Activated CD4-positive, alpha-beta memory T cell treated with anti-CD3 and anti-CD28 coated beads, Interleukin-2, amount 10 ng/mL, durations not matched to agents 7 days and 5 days (primary cell): ENCODE measurements around the gene ALAD. TPM values are rescaled to one million over a fixed set of nuclear protein-coding genes. Genes with fewer than 3 reads are reported as not detected.
"Not testable (repeated sequence)": the region's sequence is repeated elsewhere in the genome, so short reads cannot be mapped to it uniquely, and the experiment has no call there.

ENCODE experiments used
- CTCF ChIA-PET: fragments of 350-600 bp; sonication (Branson Sonifier 250); formaldehyde crosslinking; loops from one replicate; lab custom pipeline; 2021; ENCODE audit warnings: antibody characterized with exemption, inconsistent platforms; lab: Charles Lee
- POLR2A ChIA-PET: fragments of 350-600 bp; sonication (Branson Sonifier 250); formaldehyde crosslinking; loops from one replicate; lab custom pipeline; 2021; ENCODE audit warnings: antibody characterized with exemption; lab: Charles Lee
- DNase-seq: peaks from one replicate; pipeline ENCODE4 v3.0.0-alpha.2; 2020
- H3K27ac Mint-ChIP-seq: one replicate; pipeline ENCODE4 v1.8.0; 2021; ENCODE audit warnings: mild to moderate bottlenecking, mixed read lengths
- H3K27me3 Mint-ChIP-seq: one replicate; pipeline ENCODE4 v1.8.0; 2021; ENCODE audit warnings: mixed read lengths
- H3K36me3 Mint-ChIP-seq: one replicate; pipeline ENCODE4 v1.8.0; 2021; ENCODE audit warnings: low read depth, mixed read lengths
- H3K4me1 Mint-ChIP-seq: one replicate; pipeline ENCODE4 v1.8.0; 2021; ENCODE audit warnings: mixed read lengths
- H3K4me3 Mint-ChIP-seq: one replicate; pipeline ENCODE4 v1.8.0; 2021; ENCODE audit warnings: mild to moderate bottlenecking, mixed read lengths
- H3K9me3 Mint-ChIP-seq: one replicate; pipeline ENCODE4 v1.8.0; 2021; ENCODE audit warnings: mixed read lengths
- total RNA-seq, 2 experiments: library from RNA; stranded (reverse); gene quantifications; one replicate each; pipeline ENCODE4 v1.2.3, GENCODE V29; 2021

The ALAD gene
- total RNA-seq, 2 experiments from 2014 or later, result 25.1 to 29.0 TPM

- Mint-ChIP-seq H3K9me3 (no peaks in the 10 kb centered on the region), H3K4me3 (no peak overlapping the region), H3K27me3 (no peaks in the 10 kb centered on the region), H3K36me3 (no peaks in the 10 kb centered on the region), H3K4me1 (no peaks in the 10 kb centered on the region), H3K27ac (no peak overlapping the region)
- POLR2A ChIA-PET, result no interaction called here
- DNase-seq, result no peak
- CTCF ChIA-PET, result interaction anchor here (1.0 kb wide), 1 partner anchor 173 kb away, joined by 3 read pairs; no protein-coding TSS in a partner anchor
Observed at GRCh38 chr9:113417370-113417769, 16.3 kb upstream of the ALAD start.

DNA sequence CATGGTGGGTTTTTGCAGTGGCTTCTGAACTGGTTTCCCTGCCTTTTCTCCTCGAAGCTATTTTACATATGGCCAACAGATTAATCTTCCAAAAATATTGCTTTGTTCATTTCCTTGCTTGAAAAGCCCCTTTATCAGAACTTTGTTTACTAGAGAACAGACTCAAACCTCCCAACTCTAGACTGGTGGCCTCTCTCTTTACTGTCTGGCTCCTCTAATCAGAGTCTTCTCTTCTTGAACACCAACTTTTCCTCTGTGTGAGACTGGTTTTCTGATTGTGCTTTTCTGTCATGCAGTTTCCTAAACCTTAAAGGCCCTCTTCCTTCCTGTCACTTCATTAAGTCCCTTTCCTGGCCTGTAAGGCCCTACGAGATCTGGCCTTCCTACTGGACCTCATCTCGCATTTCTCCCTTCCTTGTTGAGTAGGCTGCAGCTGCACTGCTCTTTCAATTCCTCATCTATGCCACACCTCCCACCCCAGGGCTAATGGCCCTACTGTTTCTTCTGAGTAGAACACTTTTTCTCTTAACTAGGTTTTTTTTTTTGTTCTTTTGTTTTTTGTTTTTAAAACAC, 15.2 kb upstream of the ALAD start:
- Mint-ChIP-seq H3K36me3 (no peaks in the 10 kb centered on the region), H3K4me3 (no peak overlapping the region), H3K27me3 (no peaks in the 10 kb centered on the region), H3K4me1 (peaks cover 3% of the 10 kb centered on the region), H3K9me3 (no peaks in the 10 kb centered on the region), H3K27ac (no peak overlapping the region)
- ChIA-PET POLR2A (no interaction called here), CTCF (no interaction called here)
- no peak for DNase-seq

DNA sequence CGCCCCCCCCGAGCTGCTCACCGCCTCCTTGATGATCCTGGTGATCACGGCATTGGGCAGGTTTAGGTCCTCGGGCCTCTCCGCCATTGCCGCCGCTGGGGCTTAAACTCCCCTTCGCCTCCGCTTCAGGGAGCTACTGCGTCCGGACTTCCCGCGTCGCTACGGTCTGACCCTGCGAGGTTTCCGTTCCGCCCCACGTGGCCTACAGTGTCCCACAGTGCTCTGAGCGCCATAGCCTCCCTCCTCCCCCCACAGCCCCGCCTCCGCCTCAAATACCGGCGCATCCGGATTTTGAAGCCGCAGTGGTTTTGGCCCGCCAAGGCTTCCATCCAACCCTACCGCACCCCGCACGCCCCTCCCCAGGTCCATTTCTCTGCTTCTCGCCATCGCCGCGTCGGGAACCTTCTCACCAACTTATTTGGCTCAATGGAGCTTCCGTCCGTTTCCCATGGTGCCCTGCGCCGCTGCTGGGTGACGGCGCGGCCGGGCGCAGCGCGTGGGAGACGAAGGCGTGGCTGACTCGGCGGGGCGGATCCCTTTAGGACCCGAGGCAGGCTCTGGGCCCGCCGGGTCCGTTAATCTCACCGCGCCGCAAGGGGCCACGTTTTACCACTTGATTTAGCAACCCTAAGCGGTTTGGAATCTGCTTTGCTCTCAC, 9.3 kb upstream of the ALAD start, which contains the start of the genes C9orf43 and POLE3:
Gene C9orf43 (plus strand): TSS at position 541 of the 658 bp plus-strand sequence. CDS start 2,747 bp downstream, outside the sequence.
Gene POLE3 (minus strand): TSS at position 469 of the 658 bp plus-strand sequence. CDS start 382 bp downstream, at position 87.
- peak; percentile 95 for DNase-seq

GRCh38 chr9:113409883-113410206, 8.8 kb upstream of the ALAD start:
- no peak for DNase-seq
- Mint-ChIP-seq H3K4me3 (peak overlapping the region; percentile 98), H3K36me3 (peaks cover 37% of the 10 kb centered on the region), H3K4me1 (peaks cover 37% of the 10 kb centered on the region), H3K27me3 (no peaks in the 10 kb centered on the region), H3K9me3 (no peaks in the 10 kb centered on the region), H3K27ac (peak overlapping the region; percentile 99)
- POLR2A ChIA-PET, result interaction anchor here (0.7 to 4.3 kb wide), 21 partner anchors 9 to 1926 kb away, joined by 3 to 56 read pairs (median 6); partner anchors contain the start of genes ALAD, BSPRY, CDC26 and ECPAS
- CTCF ChIA-PET, result interaction anchor here (0.6 to 4.5 kb wide), 23 partner anchors 8 to 994 kb away, joined by 3 to 41 read pairs (median 4); partner anchors contain the start of genes ALAD, CDC26, FKBP15 and PRPF4

More for the DNA sequence above, 9.3 kb upstream of the ALAD start, which contains the start of the genes C9orf43 and POLE3:
- Mint-ChIP-seq H3K4me3 (peak within 1 kb of the TSS; percentile 98), H3K36me3 (peaks cover 37% of the 10 kb centered on the region), H3K27ac (peak within 1 kb of the TSS; percentile 99), H3K9me3 (no peaks in the 10 kb centered on the region), H3K4me1 (peaks cover 37% of the 10 kb centered on the region), H3K27me3 (no peaks in the 10 kb centered on the region)
- POLR2A ChIA-PET, result interaction anchor here (0.6 to 4.3 kb wide), 24 partner anchors 9 to 1927 kb away, joined by 3 to 56 read pairs (median 6); partner anchors contain the start of genes ALAD, BSPRY, CDC26 and ECPAS
- CTCF ChIA-PET, result interaction anchor here (0.6 to 4.5 kb wide), 23 partner anchors 9 to 995 kb away, joined by 3 to 41 read pairs (median 4); partner anchors contain the start of genes ALAD, CDC26, FKBP15 and HDHD3

DNA sequence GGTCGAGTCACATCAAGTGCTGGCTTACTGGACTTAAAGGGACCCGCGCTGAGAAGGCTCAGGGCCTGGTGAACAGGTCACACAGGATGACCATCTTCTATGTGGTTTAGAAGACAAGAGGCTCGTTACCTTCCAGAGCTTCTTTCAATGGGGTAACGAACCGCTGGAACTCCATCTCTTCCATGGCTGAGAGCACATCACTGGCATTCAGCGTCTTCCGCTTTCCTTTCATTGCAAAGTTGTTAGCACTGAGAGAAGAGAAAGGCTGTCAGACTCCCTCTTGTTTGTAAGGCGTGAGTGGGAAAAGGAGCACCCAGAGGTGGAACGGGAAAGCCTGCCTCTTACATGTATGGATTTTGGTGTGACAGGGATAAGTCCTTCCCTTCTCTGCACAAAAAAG, 8.4 kb upstream of the ALAD start:
- Mint-ChIP-seq H3K4me1 (peaks cover 37% of the 10 kb centered on the region), H3K27ac (peak overlapping the region; percentile 99), H3K9me3 (no peaks in the 10 kb centered on the region), H3K36me3 (peaks cover 37% of the 10 kb centered on the region), H3K27me3 (no peaks in the 10 kb centered on the region), H3K4me3 (peak overlapping the region; percentile 98)
- no peak for DNase-seq
- ChIA-PET POLR2A (interaction anchor here (0.9 to 4.3 kb wide), 16 partner anchors 10 to 258 kb away, joined by 3 to 56 read pairs (median 13); partner anchors contain the start of genes ALAD, BSPRY, CDC26 and FKBP15), CTCF (interaction anchor here (0.6 to 4.5 kb wide), 20 partner anchors 8 to 994 kb away, joined by 3 to 41 read pairs (median 4); partner anchors contain the start of genes ALAD, CDC26, FKBP15 and PRPF4)

DNA sequence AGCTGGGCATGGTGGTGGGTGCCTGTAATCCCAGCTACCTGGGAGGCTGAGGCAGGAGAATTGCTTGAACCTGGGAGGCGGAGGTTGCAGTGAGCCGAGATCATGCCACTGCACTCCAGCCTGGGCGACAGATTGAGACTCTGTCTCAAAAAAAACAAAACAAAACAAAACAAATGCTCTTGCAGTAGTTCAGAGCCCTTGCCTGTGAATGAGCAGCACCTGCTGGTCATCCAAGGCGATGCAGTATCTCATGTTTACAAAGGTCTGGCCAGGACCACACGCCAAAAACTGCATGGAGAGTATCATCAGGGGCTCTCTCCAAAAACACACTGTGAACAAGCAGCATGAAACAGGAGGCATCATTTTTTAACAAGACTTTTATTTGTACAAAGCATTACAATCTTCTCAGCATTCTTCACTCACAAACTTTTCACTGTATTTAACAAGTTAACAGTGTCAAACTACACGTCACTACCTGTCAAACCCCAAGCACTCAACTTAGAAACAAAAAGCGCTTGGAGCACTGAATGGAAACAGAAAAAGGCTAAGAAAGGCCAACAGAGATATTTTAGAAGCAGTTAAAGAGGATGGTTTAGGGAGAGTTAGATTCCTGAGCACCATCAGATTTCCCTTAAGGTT, 5.9 kb upstream of the ALAD start:
- H3K9me3 Mint-ChIP-seq, H3K27me3 Mint-ChIP-seq: not testable (repeated sequence)
- ChIA-PET CTCF (interaction anchor here (0.8 to 4.0 kb wide), 5 partner anchors 9 to 251 kb away, joined by 3 to 32 read pairs (median 4); partner anchors contain the start of genes CDC26 and PRPF4), POLR2A (interaction anchor here (0.8 to 1.8 kb wide), 2 partner anchors 132 to 188 kb away, joined by 3 to 7 read pairs; partner anchors contain the start of genes CDC26 and PRPF4)
- H3K27ac Mint-ChIP-seq, result peak overlapping the region; percentile 77
- peaks cover 37% of the 10 kb centered on the region for H3K4me1 Mint-ChIP-seq
- peak; percentile 71 for DNase-seq
- H3K36me3 Mint-ChIP-seq, result peaks cover 37% of the 10 kb centered on the region
- peak overlapping the region; percentile 40 for H3K4me3 Mint-ChIP-seq

- not testable (repeated sequence) for H3K27me3 Mint-ChIP-seq, H3K27ac Mint-ChIP-seq, H3K9me3 Mint-ChIP-seq, DNase-seq, H3K4me3 Mint-ChIP-seq
- peaks cover 37% of the 10 kb centered on the region for H3K36me3 Mint-ChIP-seq
- H3K4me1 Mint-ChIP-seq, result peaks cover 40% of the 10 kb centered on the region
- ChIA-PET POLR2A (interaction anchor here (0.6 to 1.8 kb wide), 3 partner anchors 57 to 187 kb away, joined by 3 to 7 read pairs (median 4); partner anchors contain the start of genes BSPRY, CDC26 and PRPF4), CTCF (interaction anchor here (0.6 to 4.0 kb wide), 6 partner anchors 111 to 686 kb away, joined by 3 to 32 read pairs (median 5); partner anchors contain the start of genes CDC26 and PRPF4)
Observed at GRCh38 chr9:113406353-113406752, 5.3 kb upstream of the ALAD start.

DNA sequence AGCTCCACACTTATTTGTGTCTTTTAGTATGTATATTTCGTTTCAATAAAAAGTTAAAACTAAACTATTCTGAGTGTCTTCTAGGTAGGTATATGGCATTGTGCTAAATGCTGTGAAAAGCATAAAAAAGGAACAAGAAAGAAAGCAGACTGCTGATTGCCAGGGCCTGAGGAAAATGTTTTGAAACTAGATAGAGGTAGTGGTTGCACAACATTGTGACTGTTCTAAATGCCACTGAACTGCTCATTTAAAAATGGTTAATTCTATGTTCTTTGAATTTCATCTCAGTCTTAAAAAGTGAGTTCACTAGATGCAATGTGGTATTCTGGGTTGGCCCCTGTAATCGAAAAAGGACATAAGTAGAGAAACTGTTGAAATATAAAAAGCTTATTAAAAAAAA, 2.6 kb upstream of the ALAD start:
- DNase-seq, result no peak
- Mint-ChIP-seq H3K36me3 (peaks cover 23% of the 10 kb centered on the region), H3K4me3 (no peak overlapping the region), H3K4me1 (peaks cover 41% of the 10 kb centered on the region), H3K27ac (no peak overlapping the region), H3K27me3 (no peaks in the 10 kb centered on the region), H3K9me3 (no peaks in the 10 kb centered on the region)
- POLR2A ChIA-PET, result interaction anchor here (1.3 kb wide), 1 partner anchor 128 kb away, joined by 4 read pairs; the partner anchor contains the start of genes CDC26 and PRPF4
- CTCF ChIA-PET, result interaction anchor here (0.7 to 5.7 kb wide), 8 partner anchors 8 to 1055 kb away, joined by 3 to 64 read pairs (median 5); partner anchors contain the start of genes CDC26 and PRPF4

DNA sequence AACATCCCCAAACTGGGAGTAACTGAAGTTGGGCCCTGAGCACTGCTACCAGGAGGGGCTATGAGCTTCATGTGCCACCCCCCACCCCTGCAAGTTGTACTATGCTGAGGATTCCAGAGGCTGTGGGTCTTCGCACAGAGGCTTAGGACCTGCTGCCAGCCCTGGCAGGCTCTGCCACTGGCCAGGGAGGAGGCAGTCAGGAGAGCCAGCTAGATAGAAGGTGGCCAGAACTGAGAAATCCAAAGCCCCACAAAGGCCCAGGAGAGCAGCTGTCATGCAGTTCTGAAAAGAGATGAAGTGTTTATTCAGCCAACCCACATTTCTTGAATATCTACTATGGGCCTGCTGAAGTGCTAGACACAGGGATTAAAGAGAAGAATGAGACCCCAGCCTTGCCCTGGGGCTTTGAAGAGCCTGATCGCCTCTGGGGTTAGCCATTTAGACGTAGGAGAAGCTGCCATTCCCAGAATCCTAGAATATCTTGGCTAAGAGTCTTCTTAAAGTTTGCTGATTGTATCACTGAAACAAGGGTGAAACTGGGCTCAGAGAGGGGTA, 1.4 kb downstream of the ALAD start:
- H3K27ac Mint-ChIP-seq, result no peak overlapping the region
- H3K9me3 Mint-ChIP-seq, result no peaks in the 10 kb centered on the region
- peaks cover 23% of the 10 kb centered on the region for H3K4me1 Mint-ChIP-seq
- DNase-seq, result no peak
- no peaks in the 10 kb centered on the region for H3K27me3 Mint-ChIP-seq
- ChIA-PET CTCF (interaction anchor here (0.7 to 5.7 kb wide), 11 partner anchors 8 to 258 kb away, joined by 3 to 64 read pairs (median 11); partner anchors contain the start of genes BSPRY, C9orf43, CDC26 and POLE3), POLR2A (interaction anchor here (0.9 to 4.4 kb wide), 5 partner anchors 10 to 180 kb away, joined by 4 to 53 read pairs (median 6); partner anchors contain the start of genes C9orf43, CDC26, HDHD3 and POLE3)
- H3K4me3 Mint-ChIP-seq, result peak overlapping the region; percentile 92
- peaks cover 4% of the 10 kb centered on the region for H3K36me3 Mint-ChIP-seq

- ChIA-PET POLR2A (interaction anchor here (1.4 to 4.4 kb wide), 2 partner anchors 11 to 58 kb away, joined by 6 to 53 read pairs; partner anchors contain the start of genes C9orf43, POLE3 and WDR31), CTCF (interaction anchor here (0.6 to 5.7 kb wide), 6 partner anchors 9 to 257 kb away, joined by 3 to 64 read pairs (median 8); partner anchors contain the start of genes BSPRY, C9orf43, CDC26 and POLE3)
- Mint-ChIP-seq H3K27me3 (no peaks in the 10 kb centered on the region), H3K4me3 (no peak overlapping the region), H3K4me1 (peaks cover 23% of the 10 kb centered on the region), H3K36me3 (peaks cover 4% of the 10 kb centered on the region), H3K9me3 (no peaks in the 10 kb centered on the region), H3K27ac (no peak overlapping the region)
- no peak for DNase-seq
Observed at GRCh38 chr9:113398796-113399195, 2.3 kb downstream of the ALAD start.

DNA sequence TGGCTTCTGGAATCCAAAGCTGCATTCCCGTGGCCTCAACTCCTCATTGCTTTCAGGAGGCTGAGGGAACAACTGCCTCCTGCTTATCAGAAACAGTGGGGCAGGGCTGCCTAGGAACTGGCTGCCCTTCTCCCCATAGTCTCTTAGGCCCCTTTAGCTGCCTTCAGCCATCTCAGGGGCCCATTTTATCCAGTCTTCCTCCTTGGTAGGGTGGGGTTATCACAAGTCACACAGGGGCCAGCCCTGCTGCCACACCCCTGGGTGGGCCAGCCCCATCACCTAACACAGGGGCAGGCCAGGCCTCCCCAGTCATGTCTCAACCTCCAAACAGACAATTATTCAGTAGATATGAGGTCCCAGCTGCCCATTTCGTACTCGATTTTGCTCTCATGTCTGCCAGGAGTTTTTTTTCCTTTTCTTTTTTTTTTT, 3.9 kb downstream of the ALAD start:
- ChIA-PET POLR2A (interaction anchor here (1.0 kb wide), 1 partner anchor 186 kb away, joined by 4 read pairs; no protein-coding TSS in a partner anchor), CTCF (interaction anchor here (1.3 kb wide), 1 partner anchor 123 kb away, joined by 4 read pairs; no protein-coding TSS in a partner anchor)
- DNase-seq, result no peak
- no peaks in the 10 kb centered on the region for H3K9me3 Mint-ChIP-seq
- peaks cover 23% of the 10 kb centered on the region for H3K4me1 Mint-ChIP-seq
- no peaks in the 10 kb centered on the region for H3K27me3 Mint-ChIP-seq
- no peak overlapping the region for H3K4me3 Mint-ChIP-seq
- H3K27ac Mint-ChIP-seq, result no peak overlapping the region
- H3K36me3 Mint-ChIP-seq, result peaks cover 7% of the 10 kb centered on the region
